OCI-LY1 (cell line): ENCODE results near the gene OR2D2.

ENCODE experiments used
- H2AFZ ChIP-seq: fragments of 200-600 bp; sonication (generic), shearing (Covaris generic); 2 replicates; pipeline ENCODE4 v1.6.0; 2014; ENCODE audit warnings: antibody characterized with exemption, mild to moderate bottlenecking, low read length
- H3F3A ChIP-seq: fragments of 200-600 bp; sonication (generic), shearing (Covaris generic); 2 replicates; pipeline ENCODE4 v1.6.0; 2014; ENCODE audit warnings: mild to moderate bottlenecking, antibody characterized with exemption, low read length, moderate library complexity; ENCODE audit not compliant: insufficient read depth
- H3K27ac ChIP-seq: fragments of 200-600 bp; sonication (generic); 2 replicates; pipeline ENCODE4 v1.5.1; 2014; ENCODE audit warnings: low read length, mixed run types, mild to moderate bottlenecking, low read depth; ENCODE audit not compliant: poor library complexity, severe bottlenecking
- H3K27me3 ChIP-seq: fragments of 200-600 bp; sonication (generic); 2 replicates; pipeline ENCODE4 v1.6.0; 2014; ENCODE audit warnings: antibody characterized with exemption, mild to moderate bottlenecking, low read length, moderate library complexity; ENCODE audit not compliant: insufficient read depth
- H3K36me3 ChIP-seq: fragments of 200-600 bp; sonication (generic); 2 replicates; pipeline ENCODE4 v1.6.1; 2014; ENCODE audit warnings: mild to moderate bottlenecking, antibody characterized with exemption, low read length, moderate library complexity, mixed read lengths; ENCODE audit not compliant: insufficient read depth
- H3K4me1 ChIP-seq: fragments of 200-600 bp; sonication (generic); 2 replicates; pipeline ENCODE4 v1.5.1; 2014; ENCODE audit warnings: mild to moderate bottlenecking, low read length, moderate library complexity; ENCODE audit not compliant: insufficient read depth, severe bottlenecking
- H3K4me2 ChIP-seq: fragments of 200-600 bp; sonication (generic), shearing (Covaris generic); 2 replicates; pipeline ENCODE4 v1.6.1; 2014; ENCODE audit warnings: low read length
- H3K4me3 ChIP-seq: fragments of 200-600 bp; sonication (generic); 2 replicates; pipeline ENCODE4 v1.5.1; 2014; ENCODE audit warnings: low read length, low read depth, mild to moderate bottlenecking, mixed read lengths; ENCODE audit not compliant: poor library complexity, severe bottlenecking
- H3K79me2 ChIP-seq: fragments of 200-600 bp; shearing (Covaris generic); 2 replicates; pipeline ENCODE4 v1.6.1; 2016; ENCODE audit warnings: mixed run types, low read length, mixed read lengths; ENCODE audit not compliant: insufficient read depth
- H3K9ac ChIP-seq: fragments of 200-600 bp; sonication (generic), shearing (Covaris generic); 2 replicates; pipeline ENCODE4 v1.6.1; 2014; ENCODE audit warnings: mild to moderate bottlenecking, low read length, mixed read lengths
- H3K9me2 ChIP-seq: fragments of 200-600 bp; sonication (generic), shearing (Covaris generic); 2 replicates; pipeline ENCODE4 v1.6.1; 2014; ENCODE audit warnings: low read depth, mild to moderate bottlenecking, low read length, mixed read lengths
- H3K9me3 ChIP-seq: fragments of 200-600 bp; shearing (Covaris generic); 2 replicates; pipeline ENCODE4 v1.6.1; 2014; ENCODE audit warnings: low read length, mixed read lengths
- H4K20me1 ChIP-seq: fragments of 200-600 bp; sonication (generic), shearing (Covaris generic); 2 replicates; pipeline ENCODE4 v1.6.0; 2016; ENCODE audit warnings: mild to moderate bottlenecking, low read length; ENCODE audit not compliant: insufficient read depth
- CTCF ChIP-seq: fragments of 200-600 bp; sonication (generic), shearing (Covaris generic); IDR thresholded peaks from 2 replicates; pipeline ENCODE4 v1.5.1; 2017; ENCODE audit warnings: mild to moderate bottlenecking, antibody characterized with exemption, low read length, moderate library complexity, mixed read lengths
- EZH2 ChIP-seq: fragments of 200-600 bp; sonication (generic), shearing (Covaris generic); IDR thresholded peaks from 2 replicates; pipeline ENCODE4 v1.8.0; 2017; ENCODE audit warnings: borderline replicate concordance, mixed run types, mild to moderate bottlenecking, antibody characterized with exemption, low read length, moderate library complexity, mixed read lengths

OR2D2 gene

DNA sequence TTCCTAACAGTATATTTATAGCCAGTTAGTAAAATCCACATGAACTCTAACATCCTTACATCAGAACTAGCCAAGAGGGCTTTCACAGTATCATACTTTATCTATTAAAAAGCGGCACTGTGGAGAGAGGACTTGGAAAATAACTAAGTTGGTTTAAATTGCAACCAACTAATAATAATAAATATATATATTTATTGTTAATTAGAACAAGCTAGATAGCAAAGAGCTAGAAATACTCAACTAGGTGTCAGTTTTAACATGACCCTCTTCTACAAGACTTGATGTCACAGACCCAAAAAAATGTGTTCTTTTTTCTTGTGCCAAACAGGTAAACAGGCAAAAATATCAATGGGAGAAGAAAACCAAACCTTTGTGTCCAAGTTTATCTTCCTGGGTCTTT, 28.4 kb upstream of the OR2D2 start, which contains the start of gene OR2D3:
OR2D3 (plus strand) TSS at position 301 of the 400 bp plus-strand sequence; CDS start at position 301, 0 bp downstream.
- H3K4me1 ChIP-seq = peaks cover 3% of the 10 kb centered on the region
- H4K20me1 ChIP-seq = no peaks in the 10 kb centered on the region
- no peak within 1 kb of the TSS for H3K27ac ChIP-seq
- no peaks in the 10 kb centered on the region for H3K9me3 ChIP-seq
- H3F3A ChIP-seq = no peaks in the 10 kb centered on the region
- no peak within 1 kb of the TSS for H3K9ac ChIP-seq
- H3K9me2 ChIP-seq = no peaks in the 10 kb centered on the region
- no peak for TF ChIP-seq CTCF
- TF ChIP-seq EZH2 = no peak
- H3K4me2 ChIP-seq = no peak within 1 kb of the TSS
- no peaks in the 10 kb centered on the region for H3K36me3 ChIP-seq
- no peaks in the 10 kb centered on the region for H3K79me2 ChIP-seq
- no peak within 1 kb of the TSS for H3K4me3 ChIP-seq
- H2AFZ ChIP-seq = no peak within 1 kb of the TSS
- no peaks in the 10 kb centered on the region for H3K27me3 ChIP-seq

DNA sequence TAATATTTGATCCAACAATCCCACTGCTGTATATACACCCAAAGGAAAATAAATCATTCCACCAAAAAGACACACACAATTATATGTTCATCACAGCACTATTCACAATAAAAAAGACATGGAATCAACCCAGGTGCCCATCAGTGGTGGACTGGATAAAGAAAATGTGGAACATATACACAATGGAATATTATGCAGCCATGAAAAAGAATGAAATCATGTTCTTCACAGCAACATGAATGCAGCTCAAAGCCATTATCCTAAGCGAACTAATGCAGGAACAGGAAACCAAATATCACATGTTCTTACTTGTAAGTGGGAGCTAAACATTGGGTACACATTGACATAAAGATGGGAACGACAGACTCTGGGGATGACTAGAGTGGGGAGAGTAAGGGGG, 27.4 kb upstream of the OR2D2 start:
- no peaks in the 10 kb centered on the region for H3K9me3 ChIP-seq
- H3K27me3 ChIP-seq = no peaks in the 10 kb centered on the region
- no peaks in the 10 kb centered on the region for H3K9me2 ChIP-seq
- H3K79me2 ChIP-seq = no peaks in the 10 kb centered on the region
- TF ChIP-seq CTCF = no peak
- TF ChIP-seq EZH2 = no peak
- no peaks in the 10 kb centered on the region for H3F3A ChIP-seq
- H3K27ac ChIP-seq = no peak overlapping the region
- no peak overlapping the region for H2AFZ ChIP-seq
- no peak overlapping the region for H3K4me3 ChIP-seq
- H3K4me2 ChIP-seq = no peak overlapping the region
- no peak overlapping the region for H3K9ac ChIP-seq
- H4K20me1 ChIP-seq = no peaks in the 10 kb centered on the region
- H3K36me3 ChIP-seq = no peaks in the 10 kb centered on the region
- no peaks in the 10 kb centered on the region for H3K4me1 ChIP-seq

DNA sequence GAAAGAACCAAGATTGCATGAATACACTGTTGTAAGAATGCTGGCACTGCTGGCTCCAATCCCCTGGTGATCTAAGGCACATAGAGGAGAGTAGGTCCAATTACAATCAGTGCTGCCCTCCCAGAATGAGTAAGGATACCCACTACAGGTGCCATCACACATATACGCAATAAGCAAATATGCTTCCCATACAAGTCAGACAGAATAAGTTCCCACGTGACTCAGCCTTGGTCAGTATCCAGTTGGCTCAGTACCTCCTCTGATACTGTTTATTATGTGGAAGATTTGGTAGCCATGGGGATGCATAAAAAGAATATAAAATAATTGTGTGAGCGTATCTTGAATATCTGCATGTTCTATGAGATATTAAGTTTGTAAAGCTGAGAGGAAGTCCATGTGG, 19.6 kb upstream of the OR2D2 start:
- Histone ChIP-seq H3K79me2 (no peaks in the 10 kb centered on the region), H3K4me3 (no peak overlapping the region), H3F3A (no peaks in the 10 kb centered on the region), H3K4me2 (no peak overlapping the region), H3K27me3 (no peaks in the 10 kb centered on the region), H3K27ac (no peak overlapping the region), H4K20me1 (no peaks in the 10 kb centered on the region), H3K36me3 (no peaks in the 10 kb centered on the region), H3K9me2 (no peaks in the 10 kb centered on the region), H3K9ac (no peak overlapping the region), H3K4me1 (no peaks in the 10 kb centered on the region), H3K9me3 (no peaks in the 10 kb centered on the region), H2AFZ (no peak overlapping the region)
- TF ChIP-seq EZH2 = no peak
- no peak for TF ChIP-seq CTCF
